SU-DHL-6 (cell line): ENCODE data around the gene TRAF3IP3.

Source experiments
- H2AFZ ChIP-seq: fragments of 200-600 bp; sonication (generic); 2 replicates; pipeline ENCODE4 v1.6.1; 2014; ENCODE audit warnings: low read depth, mild to moderate bottlenecking, moderate library complexity, mixed read lengths, antibody characterized with exemption, low read length; ENCODE audit not compliant: severe bottlenecking
- H3F3A ChIP-seq: fragments of 200-600 bp; shearing (Covaris generic); 2 replicates; pipeline ENCODE4 v1.6.0; 2016; ENCODE audit warnings: antibody characterized with exemption, mild to moderate bottlenecking; ENCODE audit not compliant: insufficient read depth
- H3K27ac ChIP-seq: fragments of 200-600 bp; sonication (generic); 2 replicates; pipeline ENCODE4 v1.5.1; 2016; ENCODE audit warnings: low read depth, mild to moderate bottlenecking, low read length, moderate library complexity, mixed read lengths
- H3K27me3 ChIP-seq: fragments of 200-600 bp; sonication (generic), shearing (Covaris generic); 2 replicates; pipeline ENCODE4 v1.6.0; 2014; ENCODE audit warnings: mild to moderate bottlenecking, low read length
- H3K36me3 ChIP-seq: fragments of 200-600 bp; sonication (generic); 2 replicates; pipeline ENCODE4 v1.6.1; 2014; ENCODE audit warnings: mild to moderate bottlenecking, low read length, mixed read lengths
- H3K4me2 ChIP-seq: fragments of 300-600, 200-600 bp; shearing (Covaris generic), sonication (generic); 2 replicates; pipeline ENCODE4 v1.6.0; 2014; ENCODE audit warnings: low read length, low read depth, mild to moderate bottlenecking; ENCODE audit not compliant: poor library complexity, severe bottlenecking
- H3K4me3 ChIP-seq: fragments of 200-600 bp; sonication (generic); 2 replicates; pipeline ENCODE4 v1.5.1; 2014; ENCODE audit warnings: antibody characterized with exemption, low read length, mild to moderate bottlenecking, mixed read lengths; ENCODE audit not compliant: insufficient read depth, poor library complexity, severe bottlenecking
- H3K79me2 ChIP-seq: fragments of 200-600 bp; sonication (generic); 2 replicates; pipeline ENCODE4 v1.6.1; 2014; ENCODE audit warnings: mild to moderate bottlenecking, low read length, moderate library complexity; ENCODE audit not compliant: insufficient read depth
- H3K9ac ChIP-seq: fragments of 200-600 bp; sonication (generic); 2 replicates; pipeline ENCODE4 v1.7.0; 2014; ENCODE audit warnings: mild to moderate bottlenecking, low read length
- H3K9me2 ChIP-seq: fragments of 200-600 bp; sonication (generic); replicated peaks from 2 replicates; pipeline ENCODE4 v1.6.1; 2014; ENCODE audit warnings: low read length; ENCODE audit not compliant: insufficient read depth
- H3K9me3 ChIP-seq: fragments of 200-600 bp; sonication (generic); 2 replicates; pipeline ENCODE4 v1.6.1; 2014; ENCODE audit warnings: low read length, mixed read lengths; ENCODE audit not compliant: insufficient read depth
- H4K20me1 ChIP-seq: fragments of 200-600 bp; sonication (generic); 2 replicates; pipeline ENCODE4 v1.6.1; 2014; ENCODE audit warnings: low read depth, mild to moderate bottlenecking, antibody characterized with exemption, low read length, moderate library complexity, mixed read lengths
- CTCF ChIP-seq: fragments of 200-600 bp; sonication (generic); IDR thresholded peaks from one replicate; pipeline ENCODE4 v1.5.1; 2017; ENCODE audit warnings: antibody characterized with exemption, mild to moderate bottlenecking, low read length, moderate library complexity; ENCODE audit not compliant: insufficient read depth, poor library complexity, severe bottlenecking
- EZH2phosphoT487 ChIP-seq: fragments of 200-600 bp; sonication (generic), shearing (Covaris generic); conservative IDR thresholded peaks from 2 replicates; pipeline ENCODE4 v1.6.1; 2018; ENCODE audit warnings: mild to moderate bottlenecking, antibody characterized with exemption, low read length, moderate library complexity, mixed read lengths

Gene TRAF3IP3

GRCh38 chr1:209817691-209818090, 61.8 kb downstream of the TRAF3IP3 start:
- H3K27ac ChIP-seq: no peak overlapping the region

GRCh38 chr1:209819058-209819457, 63.2 kb downstream of the TRAF3IP3 start:
- TF ChIP-seq CTCF: no peak
- TF ChIP-seq EZH2phosphoT487: no peak
- no peaks in the 10 kb centered on the region for H4K20me1 ChIP-seq
- H2AFZ ChIP-seq: no peak overlapping the region
- H3K27me3 ChIP-seq: no peaks in the 10 kb centered on the region
- no peaks in the 10 kb centered on the region for H3K79me2 ChIP-seq
- no peak overlapping the region for H3K4me3 ChIP-seq
- no peaks in the 10 kb centered on the region for H3K9me2 ChIP-seq
- no peaks in the 10 kb centered on the region for H3F3A ChIP-seq
- no peak overlapping the region for H3K27ac ChIP-seq
- no peaks in the 10 kb centered on the region for H3K36me3 ChIP-seq
- H3K9ac ChIP-seq: no peak overlapping the region
- no peaks in the 10 kb centered on the region for H3K9me3 ChIP-seq
- no peak overlapping the region for H3K4me2 ChIP-seq

More at GRCh38 chr1:209817691-209818090, 61.8 kb downstream of the TRAF3IP3 start:
- Histone ChIP-seq H3K4me3 (no peak overlapping the region), H3K27me3 (no peaks in the 10 kb centered on the region), H2AFZ (no peak overlapping the region), H3K9me3 (no peaks in the 10 kb centered on the region), H3K4me2 (no peak overlapping the region), H3F3A (no peaks in the 10 kb centered on the region), H3K79me2 (no peaks in the 10 kb centered on the region), H3K36me3 (no peaks in the 10 kb centered on the region), H4K20me1 (no peaks in the 10 kb centered on the region), H3K9ac (no peak overlapping the region), H3K9me2 (no peaks in the 10 kb centered on the region)
- TF ChIP-seq CTCF (no peak), EZH2phosphoT487 (no peak)

- Histone ChIP-seq H3K9me3 (no peaks in the 10 kb centered on the region), H3K4me2 (no peak overlapping the region)
- TF ChIP-seq CTCF (no peak), EZH2phosphoT487 (no peak)
These were observed 65.1 kb downstream of the TRAF3IP3 start for GRCh38 chr1:209820986-209821385.

GRCh38 chr1:209822706-209823105, 66.9 kb downstream of the TRAF3IP3 start:
- Histone ChIP-seq H3K4me3 (no peak overlapping the region), H3K36me3 (no peaks in the 10 kb centered on the region), H3K27ac (no peak overlapping the region), H2AFZ (no peak overlapping the region), H3K9ac (no peak overlapping the region), H3K9me3 (no peaks in the 10 kb centered on the region), H3F3A (no peaks in the 10 kb centered on the region), H4K20me1 (no peaks in the 10 kb centered on the region), H3K9me2 (no peaks in the 10 kb centered on the region), H3K79me2 (no peaks in the 10 kb centered on the region), H3K27me3 (no peaks in the 10 kb centered on the region), H3K4me2 (no peak overlapping the region)
- TF ChIP-seq EZH2phosphoT487 (no peak), CTCF (no peak)

More at GRCh38 chr1:209820986-209821385, 65.1 kb downstream of the TRAF3IP3 start:
- no peaks in the 10 kb centered on the region for H3K79me2 ChIP-seq
- no peaks in the 10 kb centered on the region for H3K27me3 ChIP-seq
- H3K9ac ChIP-seq: no peak overlapping the region
- no peaks in the 10 kb centered on the region for H3K9me2 ChIP-seq
- H3K4me3 ChIP-seq: no peak overlapping the region
- H3F3A ChIP-seq: no peaks in the 10 kb centered on the region
- H3K36me3 ChIP-seq: no peaks in the 10 kb centered on the region
- no peak overlapping the region for H2AFZ ChIP-seq
- H3K27ac ChIP-seq: no peak overlapping the region
- no peaks in the 10 kb centered on the region for H4K20me1 ChIP-seq
